Stimulated activated CD4-positive, alpha-beta T cell treated with anti-CD3 and anti-CD28 coated beads, Interleukin-15, amount 100 ng/mL, for 1 hour (primary cell): ENCODE results near the gene VGLL1.

Experiments used
- DNase-seq, 2 donors: peaks; one replicate each; pipeline ENCODE4 v3.0.0-alpha.2; 2020; ENCODE audit warnings: low read depth in 1 of 2, low spot score in 1 of 2

Gene VGLL1

GRCh38 chrX:136549226-136549625 is 17.2 kb downstream of the VGLL1 start:
- no peak for DNase-seq

GRCh38 chrX:136551410-136551809 is 19.4 kb downstream of the VGLL1 start:
- DNase-seq: no peak

GRCh38 chrX:136555694-136556093 is 23.7 kb downstream of the VGLL1 start:
- DNase-seq: no peak

- DNase-seq: no peak
Observed at GRCh38 chrX:136572030-136572429, 40.0 kb downstream of the VGLL1 start.

- no peak for DNase-seq
Observed at GRCh38 chrX:136574548-136574947, 42.5 kb downstream of the VGLL1 start.

- peak; percentile 31 to 37 for DNase-seq
Observed at GRCh38 chrX:136577552-136577951, 45.5 kb downstream of the VGLL1 start.

- no peak for DNase-seq
Observed at GRCh38 chrX:136580316-136580715, 48.3 kb downstream of the VGLL1 start.

GRCh38 chrX:136582624-136583023 is 50.6 kb downstream of the VGLL1 start:
- no peak for DNase-seq

GRCh38 chrX:136584545-136584944 is 52.5 kb downstream of the VGLL1 start:
- no peak for DNase-seq

GRCh38 chrX:136585262-136585661 is 53.2 kb downstream of the VGLL1 start:
- no peak for DNase-seq

- DNase-seq: no peak
Observed at GRCh38 chrX:136585960-136586359, 53.9 kb downstream of the VGLL1 start.

GRCh38 chrX:136586386-136586785 is 54.4 kb downstream of the VGLL1 start:
- no peak for DNase-seq

GRCh38 chrX:136587532-136587931 is 55.5 kb downstream of the VGLL1 start:
- no peak for DNase-seq

- DNase-seq: no peak
Observed at GRCh38 chrX:136588036-136588435, 56.0 kb downstream of the VGLL1 start.

GRCh38 chrX:136589966-136590365 is 58.0 kb downstream of the VGLL1 start:
- no peak for DNase-seq

GRCh38 chrX:136597356-136597755 is 65.3 kb downstream of the VGLL1 start:
- no peak for DNase-seq

- no peak for DNase-seq
Observed at GRCh38 chrX:136597954-136598353, 65.9 kb downstream of the VGLL1 start.

- DNase-seq: no peak
Observed at GRCh38 chrX:136598631-136599030, 66.6 kb downstream of the VGLL1 start.

GRCh38 chrX:136600059-136600458 is 68.0 kb downstream of the VGLL1 start:
- no peak for DNase-seq
